PC-3 (cell line): Measurements from ENCODE around the gene PKLR. TPM values are rescaled to one million over a fixed set of nuclear protein-coding genes. Genes with fewer than 3 reads are reported as not detected.

ENCODE experiments used
- ATAC-seq: fragments of 200-7000 bp; cut with Tn5 transposase; 2 replicates; pipeline ENCODE4 v1.9.1; 2020; ENCODE audit warnings: mild to moderate bottlenecking, moderate library complexity
- BruUV-seq: library from RNA; stranded (reverse); fragments of 400-500 nt; replicated peaks from 2 replicates; lab custom pipeline; 2021; lab: Mats Ljungman, UMichigan
- CTCF ChIA-PET: fragments of 300-600 bp; sonication (Branson Sonifier 250); formaldehyde crosslinking; loops from one replicate; lab custom pipeline; 2022; ENCODE audit warnings: antibody characterized with exemption; lab: Charles Lee
- POLR2A ChIA-PET: fragments of 300-600 bp; sonication (Branson Sonifier 250); formaldehyde crosslinking; loops from one replicate; lab custom pipeline; 2022; ENCODE audit warnings: antibody characterized with exemption; ENCODE audit not compliant: unreplicated experiment; lab: Charles Lee
- DNase-seq: peaks from one replicate; pipeline ENCODE4 v3.0.0-alpha.2; 2015
- H2AFZ ChIP-seq: fragments of 300-600 bp; sonication (generic); 2 replicates; pipeline ENCODE4 v1.6.0; 2016; ENCODE audit warnings: antibody characterized with exemption, low read length
- H3F3A ChIP-seq: fragments of 300-600 bp; sonication (generic); one replicate; pipeline ENCODE4 v1.6.0; 2017; ENCODE audit warnings: antibody characterized with exemption, low read length, control low read depth, mild to moderate bottlenecking; ENCODE audit not compliant: unreplicated experiment
- H3K27ac ChIP-seq: fragments of 300-600 bp; sonication (generic); 2 replicates; pipeline ENCODE4 v1.5.1; 2016; ENCODE audit warnings: mild to moderate bottlenecking, low read length
- H3K27me3 ChIP-seq: fragments of 300-600 bp; sonication (generic); 2 replicates; pipeline ENCODE4 v1.6.1; 2016; ENCODE audit warnings: low read length, mixed read lengths
- H3K36me3 ChIP-seq: fragments of 300-600 bp; sonication (generic); 2 replicates; pipeline ENCODE4 v1.6.1; 2016; ENCODE audit warnings: low read depth, mixed run types, low read length, mixed read lengths
- H3K4me1 ChIP-seq: fragments of 300-600 bp; sonication (generic); 2 replicates; pipeline ENCODE4 v1.5.1; 2016; ENCODE audit warnings: low read length; ENCODE audit not compliant: insufficient read depth
- H3K4me2 ChIP-seq: fragments of 300-600 bp; sonication (generic); 2 replicates; pipeline ENCODE4 v1.6.0; 2016; ENCODE audit warnings: low read length
- H3K4me3 ChIP-seq: fragments of 300-600 bp; sonication (generic); 2 replicates; pipeline ENCODE4 v1.5.1; 2016; ENCODE audit warnings: mild to moderate bottlenecking, low read length, mixed read lengths
- H3K79me2 ChIP-seq: fragments of 300-600 bp; sonication (generic); 2 replicates; pipeline ENCODE4 v1.6.1; 2017; ENCODE audit warnings: low read length, mixed read lengths
- H3K9ac ChIP-seq: fragments of 300-600 bp; sonication (generic); 2 replicates; pipeline ENCODE4 v1.6.0; 2016; ENCODE audit warnings: mild to moderate bottlenecking, low read length
- H3K9me2 ChIP-seq: fragments of 300-600 bp; sonication (generic); replicated peaks from 2 replicates; pipeline ENCODE4 v1.6.1; 2016; ENCODE audit warnings: mixed run types, low read length, mixed read lengths
- H3K9me3 ChIP-seq: fragments of 300-600 bp; sonication (generic); 2 replicates; pipeline ENCODE4 v1.6.1; 2016; ENCODE audit warnings: low read length, mixed read lengths
- H4K20me1 ChIP-seq: fragments of 300-600 bp; sonication (generic); 2 replicates; pipeline ENCODE4 v1.6.1; 2016; ENCODE audit warnings: low read length, mixed read lengths
- CTCF ChIP-seq: fragments of 300-600 bp; sonication (generic); conservative IDR thresholded peaks from 2 replicates; pipeline ENCODE4 v1.5.1; 2017; ENCODE audit warnings: antibody characterized with exemption, low read depth, mild to moderate bottlenecking, low read length
- EZH2 ChIP-seq: fragments of 300-600 bp; sonication (generic); IDR thresholded peaks from one replicate; pipeline ENCODE4 v1.6.1; 2017; ENCODE audit warnings: antibody characterized with exemption, mild to moderate bottlenecking, low read length; ENCODE audit not compliant: unreplicated experiment
- EZH2phosphoT487 ChIP-seq: fragments of 300-600 bp; sonication (generic); IDR thresholded peaks from 2 replicates; pipeline ENCODE4 v1.6.1; 2018; ENCODE audit warnings: mild to moderate bottlenecking, antibody characterized with exemption, low read length, borderline replicate concordance
- intact Hi-C: fragments of 100-400 bp; cut with micrococcal nuclease; formaldehyde crosslinking; loops from 2 replicates; pipeline ENCODE4 v1.9.0; 2023
- total RNA-seq: library from RNA; depleted of rRNA; stranded (reverse); fragments of >200 nt; gene quantifications from 2 replicates; pipeline ENCODE4 v1.2.3, GENCODE V29; 2014

Gene PKLR
- total RNA-seq, 1 experiment from 2014 or later, result not detected

- Histone ChIP-seq H3K36me3 (no peaks in the 10 kb centered on the region), H2AFZ (no peak overlapping the region), H3K79me2 (no peaks in the 10 kb centered on the region), H4K20me1 (no peaks in the 10 kb centered on the region), H3K4me3 (no peak overlapping the region), H3K9me3 (no peaks in the 10 kb centered on the region), H3F3A (no peaks in the 10 kb centered on the region), H3K9ac (no peak overlapping the region), H3K9me2 (no peaks in the 10 kb centered on the region), H3K4me2 (no peak overlapping the region), H3K4me1 (no peaks in the 10 kb centered on the region), H3K27me3 (no peaks in the 10 kb centered on the region), H3K27ac (no peak overlapping the region)
- no TSS peak for BruUV-seq
- POLR2A ChIA-PET, result no interaction called here
- intact Hi-C loops, result no loop called here
- TF ChIP-seq CTCF, result no peak
- TF ChIP-seq EZH2, result no peak
- TF ChIP-seq EZH2phosphoT487, result no peak
- CTCF ChIA-PET, result no interaction called here
- no peak for ATAC-seq
- no peak for DNase-seq
Measured at GRCh38 chr1:155296661-155297060, 4.6 kb downstream of the PKLR start.

GRCh38 chr1:155295942-155296267, 5.3 kb downstream of the PKLR start:
- Histone ChIP-seq H3K79me2 (no peaks in the 10 kb centered on the region), H3K9me2 (no peaks in the 10 kb centered on the region), H2AFZ (no peak overlapping the region), H3K4me1 (no peaks in the 10 kb centered on the region), H3K27me3 (no peaks in the 10 kb centered on the region), H4K20me1 (no peaks in the 10 kb centered on the region), H3K9me3 (no peaks in the 10 kb centered on the region), H3K9ac (no peak overlapping the region), H3K36me3 (no peaks in the 10 kb centered on the region), H3K4me3 (no peak overlapping the region), H3F3A (no peaks in the 10 kb centered on the region), H3K4me2 (no peak overlapping the region), H3K27ac (no peak overlapping the region)
- intact Hi-C loops, result no loop called here
- ChIA-PET CTCF (no interaction called here), POLR2A (no interaction called here)
- no TSS peak for BruUV-seq
- no peak for ATAC-seq
- DNase-seq, result no peak
- TF ChIP-seq EZH2 (no peak), EZH2phosphoT487 (no peak)

- no peaks in the 10 kb centered on the region for H3K9me3 ChIP-seq
- no peak overlapping the region for H3K4me3 ChIP-seq
- no peaks in the 10 kb centered on the region for H3K36me3 ChIP-seq
- no peaks in the 10 kb centered on the region for H3K9me2 ChIP-seq
- H4K20me1 ChIP-seq, result no peaks in the 10 kb centered on the region
- BruUV-seq, result no TSS peak
- H3K27ac ChIP-seq, result no peak overlapping the region
- TF ChIP-seq EZH2 (no peak), CTCF (no peak), EZH2phosphoT487 (no peak)
- POLR2A ChIA-PET, result no interaction called here
- H3K79me2 ChIP-seq, result no peaks in the 10 kb centered on the region
- H3K4me1 ChIP-seq, result no peaks in the 10 kb centered on the region
- H3K9ac ChIP-seq, result no peak overlapping the region
- H3K27me3 ChIP-seq, result no peaks in the 10 kb centered on the region
- no peak for DNase-seq
- H3K4me2 ChIP-seq, result no peak overlapping the region
- H3F3A ChIP-seq, result no peaks in the 10 kb centered on the region
- intact Hi-C loops, result no loop called here
- no peak for ATAC-seq
- CTCF ChIA-PET, result no interaction called here
- H2AFZ ChIP-seq, result no peak overlapping the region
Measured at GRCh38 chr1:155295183-155295941, 5.9 kb downstream of the PKLR start.
